HFF-Myc (cell line): Measurements from ENCODE around the gene CD44.
"Not testable (repeated sequence)": the region's sequence is repeated elsewhere in the genome, so short reads cannot be mapped to it uniquely, and the experiment has no call there.

Experiments
- DNase-seq: peaks from one replicate; pipeline ENCODE4 v3.0.0-alpha.2; 2011; ENCODE audit warnings: low read depth; ENCODE audit errors: extremely low read depth
- H3K4me3 ChIP-seq: replicated peaks from 2 replicates; pipeline ENCODE4 v1.5.1; 2011; ENCODE audit warnings: low read depth, mild to moderate bottlenecking, control low read depth, low read length
- TF ChIP-seq, protein P1 (sequence below): IDR thresholded peaks from 2 replicates; pipeline ENCODE4 v1.5.1; 2012; ENCODE audit warnings: mild to moderate bottlenecking, low read depth, low read length, control low read depth; ENCODE audit errors: missing control alignments

The CD44 gene

DNA sequence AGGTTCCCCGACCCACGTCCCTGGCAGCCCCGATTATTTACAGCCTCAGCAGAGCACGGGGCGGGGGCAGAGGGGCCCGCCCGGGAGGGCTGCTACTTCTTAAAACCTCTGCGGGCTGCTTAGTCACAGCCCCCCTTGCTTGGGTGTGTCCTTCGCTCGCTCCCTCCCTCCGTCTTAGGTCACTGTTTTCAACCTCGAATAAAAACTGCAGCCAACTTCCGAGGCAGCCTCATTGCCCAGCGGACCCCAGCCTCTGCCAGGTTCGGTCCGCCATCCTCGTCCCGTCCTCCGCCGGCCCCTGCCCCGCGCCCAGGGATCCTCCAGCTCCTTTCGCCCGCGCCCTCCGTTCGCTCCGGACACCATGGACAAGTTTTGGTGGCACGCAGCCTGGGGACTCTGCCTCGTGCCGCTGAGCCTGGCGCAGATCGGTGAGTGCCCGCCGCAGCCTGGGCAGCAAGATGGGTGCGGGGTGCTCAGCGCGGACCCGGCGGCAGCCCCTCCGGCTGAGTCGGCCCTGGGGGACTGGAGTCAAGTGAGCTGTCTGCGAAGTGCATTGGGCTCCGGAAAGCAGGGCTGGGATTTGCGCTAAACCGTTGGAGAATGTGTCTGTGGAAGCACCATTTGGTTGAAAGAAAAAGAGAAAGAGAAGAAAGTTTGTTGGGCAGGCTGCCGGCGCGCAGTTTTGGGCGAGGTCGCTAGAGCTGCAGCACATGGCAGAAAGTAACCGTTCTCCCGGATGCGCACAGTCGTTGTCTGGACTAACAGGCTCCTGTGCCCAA, at the start of gene CD44:
TSS of gene CD44 (plus strand) at position 229 of the 779 bp plus-strand sequence. CDS start at position 362, 133 bp downstream.
- peak; percentile 76 for DNase-seq
- H3K4me3 ChIP-seq = peak within 1 kb of the TSS; percentile 78
- TF ChIP-seq, protein P1, sequence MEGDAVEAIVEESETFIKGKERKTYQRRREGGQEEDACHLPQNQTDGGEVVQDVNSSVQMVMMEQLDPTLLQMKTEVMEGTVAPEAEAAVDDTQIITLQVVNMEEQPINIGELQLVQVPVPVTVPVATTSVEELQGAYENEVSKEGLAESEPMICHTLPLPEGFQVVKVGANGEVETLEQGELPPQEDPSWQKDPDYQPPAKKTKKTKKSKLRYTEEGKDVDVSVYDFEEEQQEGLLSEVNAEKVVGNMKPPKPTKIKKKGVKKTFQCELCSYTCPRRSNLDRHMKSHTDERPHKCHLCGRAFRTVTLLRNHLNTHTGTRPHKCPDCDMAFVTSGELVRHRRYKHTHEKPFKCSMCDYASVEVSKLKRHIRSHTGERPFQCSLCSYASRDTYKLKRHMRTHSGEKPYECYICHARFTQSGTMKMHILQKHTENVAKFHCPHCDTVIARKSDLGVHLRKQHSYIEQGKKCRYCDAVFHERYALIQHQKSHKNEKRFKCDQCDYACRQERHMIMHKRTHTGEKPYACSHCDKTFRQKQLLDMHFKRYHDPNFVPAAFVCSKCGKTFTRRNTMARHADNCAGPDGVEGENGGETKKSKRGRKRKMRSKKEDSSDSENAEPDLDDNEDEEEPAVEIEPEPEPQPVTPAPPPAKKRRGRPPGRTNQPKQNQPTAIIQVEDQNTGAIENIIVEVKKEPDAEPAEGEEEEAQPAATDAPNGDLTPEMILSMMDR = no peak

DNA sequence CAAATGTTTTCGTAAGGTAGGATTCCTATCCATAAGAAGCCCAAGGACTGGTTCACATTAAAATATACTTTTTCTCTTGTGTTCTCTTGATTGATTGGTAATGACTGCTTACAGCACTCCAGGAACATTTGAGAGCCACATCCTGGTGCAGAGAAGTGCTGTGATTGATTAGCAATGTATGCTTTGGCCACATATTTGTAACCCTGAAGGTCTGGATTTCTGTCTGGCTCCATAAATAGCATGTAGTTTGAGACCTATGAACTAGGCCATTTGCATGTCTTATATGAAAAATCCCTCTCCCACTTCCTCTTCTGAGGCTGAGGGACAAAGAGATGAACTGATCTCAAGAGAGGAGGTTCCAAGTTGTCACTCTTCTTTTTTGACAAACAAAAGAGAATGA, 49.3 kb upstream of the CD44 start:
- DNase-seq = no peak
- H3K4me3 ChIP-seq = no peak overlapping the region
- TF ChIP-seq, protein P1 = no peak

DNA sequence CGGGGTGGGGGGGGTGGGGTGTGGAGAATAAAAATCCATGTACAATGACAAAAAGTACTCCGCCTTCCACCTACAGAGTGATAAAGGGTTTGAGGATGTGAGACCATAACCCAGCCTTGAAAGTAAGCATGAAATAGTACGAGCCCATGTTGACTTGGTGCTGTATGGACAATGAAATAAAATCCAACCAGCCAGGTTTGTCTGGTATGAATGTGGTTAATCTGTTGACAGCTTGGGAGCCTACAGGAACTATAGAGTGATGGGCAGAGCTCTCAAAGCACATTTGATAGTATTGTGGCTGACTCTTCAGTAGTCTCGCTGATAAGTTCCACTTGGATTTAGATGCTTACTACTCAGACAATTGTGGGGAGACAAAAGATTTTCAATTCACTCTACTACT, 48.8 kb upstream of the CD44 start:
- TF ChIP-seq, protein P1 = no peak
- DNase-seq = no peak
- H3K4me3 ChIP-seq = no peak overlapping the region

DNA sequence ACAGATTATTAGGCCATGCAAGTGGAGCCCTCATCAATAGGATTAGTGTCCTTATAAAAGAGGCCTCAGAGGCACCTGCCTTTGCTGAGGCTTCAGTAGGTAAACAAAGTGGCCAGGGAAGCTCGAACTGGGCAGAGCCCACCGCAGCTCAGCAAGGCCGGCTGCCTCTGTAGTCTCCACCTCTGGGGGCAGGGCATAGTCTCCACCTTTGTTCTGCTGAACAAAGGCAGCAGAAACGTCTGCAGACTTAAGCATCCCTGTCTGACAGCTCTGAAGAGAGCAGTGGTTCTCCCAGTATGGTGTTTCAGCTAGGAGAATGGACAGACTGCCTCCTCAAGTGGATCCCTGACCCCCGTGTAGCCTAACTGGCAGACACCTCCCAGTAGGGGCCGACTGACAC, 48.0 kb upstream of the CD44 start:
- not testable (repeated sequence) for DNase-seq, H3K4me3 ChIP-seq

DNA sequence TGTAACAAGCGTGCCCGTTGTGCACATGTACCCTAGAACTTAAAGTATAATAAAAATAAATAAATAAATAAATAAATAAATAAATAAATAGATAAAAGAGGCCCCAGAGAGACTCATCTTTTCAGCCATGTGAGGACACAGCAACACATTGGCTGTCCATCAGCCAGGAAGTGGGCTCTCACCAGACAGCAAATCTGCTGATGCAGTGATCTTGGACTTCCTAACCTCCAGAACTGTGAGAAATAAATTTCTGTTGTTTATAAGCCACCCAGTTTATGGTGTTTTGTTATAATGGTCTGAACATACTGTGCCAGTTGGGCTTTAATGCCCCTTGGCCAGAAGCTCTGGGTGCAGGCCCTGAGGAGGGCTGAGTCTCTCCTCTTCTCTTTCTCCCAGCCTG, 42.2 kb upstream of the CD44 start:
- no peak for DNase-seq
- TF ChIP-seq, protein P1 = no peak
- no peak overlapping the region for H3K4me3 ChIP-seq

DNA sequence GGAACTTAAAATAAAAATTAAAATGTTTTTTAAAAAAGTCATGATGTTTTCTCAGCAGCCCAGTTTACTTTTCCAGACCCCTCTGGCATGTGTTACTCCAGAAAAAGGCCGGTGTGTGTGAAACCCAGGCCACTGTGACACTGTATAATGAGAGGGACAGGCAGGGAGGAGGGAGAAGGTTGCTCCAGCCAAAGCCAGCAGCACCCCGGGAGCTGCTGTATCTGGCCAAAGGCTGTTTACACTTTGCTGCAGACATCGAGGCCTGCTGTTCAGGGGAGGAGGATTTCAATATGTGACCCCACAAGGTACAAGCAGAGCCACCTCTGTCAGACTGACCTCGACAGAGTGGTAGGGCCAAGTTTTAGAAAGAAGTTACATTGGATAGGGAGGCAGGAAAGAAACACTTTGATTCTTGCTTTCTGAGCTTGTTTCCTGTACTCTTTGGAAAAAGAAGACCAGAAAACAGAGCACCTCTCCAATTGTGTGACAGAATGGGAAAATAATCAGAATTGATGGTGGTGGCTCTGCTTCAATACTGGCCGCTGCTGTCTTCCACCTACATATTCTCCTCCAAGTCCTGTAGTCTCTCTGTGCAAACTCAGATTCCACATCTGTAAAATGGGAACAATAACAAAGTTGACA, 41.0 kb upstream of the CD44 start:
- DNase-seq = no peak
- TF ChIP-seq, protein P1 = no peak
- no peak overlapping the region for H3K4me3 ChIP-seq

DNA sequence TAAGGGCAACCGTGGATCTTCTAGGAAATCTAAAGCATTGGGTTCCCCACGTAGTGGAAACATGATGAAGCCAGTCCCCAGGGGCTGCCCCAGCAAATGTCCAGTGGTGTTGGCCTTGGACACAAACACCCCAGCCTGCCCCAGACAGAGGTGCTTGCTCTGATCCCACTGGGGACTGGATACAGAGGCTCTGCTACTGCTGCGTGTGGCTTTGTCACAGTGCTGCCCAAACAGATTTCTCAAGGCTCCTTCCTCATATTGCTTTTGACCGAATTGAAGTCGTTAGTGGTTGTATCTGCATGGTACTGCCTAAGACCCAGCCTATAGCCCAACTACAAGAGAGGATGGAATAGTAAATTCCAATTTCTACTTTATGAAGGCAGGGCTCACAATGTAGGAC, 40.1 kb upstream of the CD44 start:
- no peak for DNase-seq
- no peak overlapping the region for H3K4me3 ChIP-seq
- TF ChIP-seq, protein P1 = no peak
